ENCODE data around the gene BBS9.

DNA sequence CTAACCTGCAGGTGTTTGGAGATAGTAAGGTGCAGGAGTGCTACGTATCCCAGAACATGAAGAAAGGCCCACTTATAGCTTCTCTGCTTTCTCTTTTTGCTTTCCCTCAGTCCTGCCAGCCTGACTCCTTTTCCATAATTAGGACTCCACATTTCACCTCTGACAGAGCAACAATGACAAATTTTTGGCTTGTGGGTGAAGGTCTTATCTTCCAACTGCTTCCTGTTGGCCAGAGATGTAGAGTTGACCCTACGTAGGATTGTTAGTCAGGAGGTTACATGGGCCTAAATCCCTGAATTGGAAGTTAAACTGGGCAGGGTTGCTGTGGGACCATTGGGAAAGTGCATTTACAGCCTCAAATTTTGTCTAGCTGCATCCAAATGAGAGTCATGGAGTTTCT lies 41.5 kb upstream of the BBS9 start:
- no peak for TF ChIP-seq POLR2A (IDR thresholded peaks at IDR 0.05; ENCODE audit: low read depth, low read length)
- TF ChIP-seq POLR2AphosphoS5 (IDR thresholded peaks at IDR 0.05; ENCODE audit: low read depth, low read length) = no peak
- TF ChIP-seq PAX5 (IDR thresholded peaks at IDR 0.05; ENCODE audit: insufficient read depth, low read length, severe bottlenecking) = no peak
- TF ChIP-seq TAF1 (IDR thresholded peaks at IDR 0.05; ENCODE audit: low read depth, low read length) = no peak
- no peak for TF ChIP-seq POU2F2 (IDR thresholded peaks at IDR 0.05; ENCODE audit: low read depth, low read length)

Data from GM12891 (cell line).